HG03432 (cell line): Measurements from ENCODE around the gene KSR2.
"Not testable (repeated sequence)": the region's sequence is repeated elsewhere in the genome, so short reads cannot be mapped to it uniquely, and the experiment has no call there.

Source experiments
- ATAC-seq: cut with Tn5 transposase; IDR thresholded peaks from one replicate; pipeline ENCODE4 v1.9.1; 2021; ENCODE audit warnings: mild to moderate bottlenecking, moderate library complexity; ENCODE audit not compliant: unreplicated experiment

The KSR2 gene

GRCh38 chr12:117649796-117650195 lies 319.0 kb downstream of the KSR2 start:
- no peak for ATAC-seq

DNA sequence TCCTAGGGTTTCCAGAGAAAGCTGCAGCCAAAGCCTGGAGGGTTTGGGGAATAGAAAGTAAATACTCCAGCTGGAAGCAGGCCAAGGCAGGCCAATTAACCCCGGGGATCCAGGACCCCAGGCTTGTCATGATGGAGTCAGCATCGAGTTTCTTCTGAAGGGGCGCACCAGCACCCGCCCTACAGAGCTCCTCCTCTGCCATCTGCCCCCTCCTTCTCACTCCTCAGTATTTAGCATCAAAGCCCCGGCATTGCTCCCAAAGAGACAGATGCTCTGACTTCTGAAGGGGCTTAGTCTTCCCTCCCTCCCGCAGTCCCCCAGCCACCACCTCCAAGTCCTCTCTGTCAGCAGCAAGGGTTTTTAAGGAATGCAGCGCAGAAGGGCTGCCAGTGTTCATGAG lies 322.3 kb downstream of the KSR2 start:
- ATAC-seq: no peak

DNA sequence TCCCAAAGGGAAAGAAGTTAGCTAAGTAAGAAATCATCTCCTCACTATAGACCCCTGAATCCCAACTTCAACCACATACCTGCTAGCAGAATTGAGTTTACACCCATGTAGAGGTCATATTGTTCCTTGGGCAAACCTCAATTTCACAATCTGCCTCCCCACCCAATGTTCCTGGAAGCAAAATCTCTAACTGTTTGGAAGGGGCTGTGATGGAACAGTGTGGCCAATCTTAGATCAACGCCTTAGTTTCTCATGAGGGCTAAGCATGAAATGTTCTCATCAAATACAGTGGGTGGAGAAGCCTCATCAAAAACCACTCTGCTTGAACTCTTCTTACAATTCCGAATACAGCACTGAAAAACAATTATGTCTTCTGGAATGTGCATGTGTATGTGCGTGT lies 323.3 kb downstream of the KSR2 start:
- ATAC-seq: no peak

DNA sequence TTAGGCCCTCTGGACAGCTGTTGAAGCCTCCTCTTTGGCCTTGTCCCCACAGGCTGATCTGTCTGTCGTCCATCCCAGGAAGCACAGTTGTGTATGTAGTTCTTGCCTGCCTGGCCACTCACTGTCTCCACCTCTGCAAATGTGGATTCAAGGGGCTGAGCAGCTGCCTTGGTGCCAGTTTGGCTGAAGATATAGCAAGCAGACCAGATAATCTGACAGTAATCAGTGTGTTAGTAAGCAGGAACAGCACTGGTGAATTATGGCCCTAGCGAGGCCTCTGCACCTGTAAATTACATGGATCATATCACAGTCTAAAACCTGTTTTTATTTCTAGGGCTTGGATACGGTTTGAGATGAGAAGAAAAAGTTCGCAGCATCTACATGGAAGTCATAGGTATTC lies 324.8 kb downstream of the KSR2 start:
- no peak for ATAC-seq

GRCh38 chr12:117641885-117642284 lies 326.9 kb downstream of the KSR2 start:
- no peak for ATAC-seq

- ATAC-seq: no peak
Measured at GRCh38 chr12:117640511-117640910, 328.3 kb downstream of the KSR2 start.

DNA sequence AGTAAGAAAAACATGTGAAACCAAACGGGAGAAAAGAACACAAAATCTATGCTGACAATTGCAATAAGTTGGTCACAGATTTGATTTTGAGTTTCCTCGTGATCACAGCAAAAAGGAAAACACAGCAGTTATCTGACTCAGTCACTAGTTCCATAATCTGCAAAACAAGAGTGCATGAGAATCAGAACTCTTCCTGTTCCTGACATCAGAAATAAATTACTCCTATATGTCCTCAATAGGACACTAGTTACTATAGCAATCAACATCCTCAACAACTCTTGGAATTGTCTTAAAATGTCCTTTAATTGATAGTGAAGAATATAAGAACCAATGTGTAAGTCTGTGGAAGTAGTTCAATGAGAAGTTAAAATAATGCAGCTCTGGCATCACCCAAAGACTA lies 339.3 kb downstream of the KSR2 start:
- no peak for ATAC-seq

DNA sequence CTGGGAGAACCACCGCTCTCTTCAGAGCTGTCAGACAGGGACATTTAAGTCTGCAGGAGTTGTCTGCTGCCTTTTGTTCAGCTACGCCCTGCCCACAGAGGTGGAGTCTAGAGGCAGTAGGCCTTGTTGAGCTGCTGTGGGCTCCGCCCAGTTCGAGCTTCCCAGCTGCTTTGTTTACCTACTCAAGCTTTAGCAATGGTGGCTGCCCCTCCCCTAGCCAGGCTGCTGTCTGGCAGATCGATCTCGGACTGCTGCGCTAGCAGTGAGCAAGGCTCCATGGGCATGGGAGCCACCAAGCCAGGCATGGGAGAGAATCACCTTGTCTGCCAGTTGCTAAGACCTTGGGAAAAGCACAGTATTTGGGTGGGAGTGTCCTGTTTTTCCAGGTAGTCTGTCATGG lies 340.1 kb downstream of the KSR2 start:
- not testable (repeated sequence) for ATAC-seq

DNA sequence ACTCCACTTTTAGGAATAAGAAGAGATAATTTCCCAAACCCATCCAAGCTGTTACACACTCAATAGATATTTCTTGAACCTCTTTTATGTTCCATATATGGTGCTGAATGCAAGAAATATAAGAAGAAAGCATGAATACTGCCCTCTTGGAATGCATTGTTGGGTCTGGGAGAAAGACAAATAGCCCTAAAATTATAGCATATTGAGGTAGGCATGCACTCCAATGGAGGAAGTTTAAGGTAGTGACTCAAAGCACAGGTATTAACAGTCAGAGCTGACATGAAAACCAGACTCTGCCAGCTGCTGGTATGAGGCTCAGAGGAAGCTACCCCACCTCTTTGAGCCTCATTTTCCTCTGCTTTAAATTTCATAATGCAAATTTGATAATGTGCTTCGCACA lies 346.0 kb downstream of the KSR2 start:
- ATAC-seq: no peak

- ATAC-seq: no peak
Measured at GRCh38 chr12:117622087-117622486, 346.7 kb downstream of the KSR2 start.

DNA sequence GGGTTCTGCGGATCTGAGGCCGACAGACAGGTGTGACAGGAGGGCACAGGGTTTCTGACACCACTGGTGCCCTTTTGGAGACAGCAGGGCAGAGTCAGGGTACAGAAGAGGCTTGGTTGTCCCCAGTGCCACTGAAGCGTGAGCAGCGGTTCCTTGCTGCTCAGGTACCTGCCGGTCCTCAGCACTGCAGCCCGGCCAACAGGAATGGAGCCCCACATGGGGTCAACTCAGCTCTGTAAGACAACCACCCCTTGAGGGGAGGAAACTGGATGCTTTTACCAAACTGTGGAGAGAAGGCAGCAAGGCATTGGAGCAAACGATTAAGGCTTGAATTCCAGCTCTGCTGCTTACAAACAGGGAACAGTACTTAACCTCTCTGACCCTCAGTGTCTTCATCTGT lies 361.0 kb downstream of the KSR2 start:
- no peak for ATAC-seq

- ATAC-seq: no peak
Measured at GRCh38 chr12:117606945-117607344, 361.8 kb downstream of the KSR2 start.

DNA sequence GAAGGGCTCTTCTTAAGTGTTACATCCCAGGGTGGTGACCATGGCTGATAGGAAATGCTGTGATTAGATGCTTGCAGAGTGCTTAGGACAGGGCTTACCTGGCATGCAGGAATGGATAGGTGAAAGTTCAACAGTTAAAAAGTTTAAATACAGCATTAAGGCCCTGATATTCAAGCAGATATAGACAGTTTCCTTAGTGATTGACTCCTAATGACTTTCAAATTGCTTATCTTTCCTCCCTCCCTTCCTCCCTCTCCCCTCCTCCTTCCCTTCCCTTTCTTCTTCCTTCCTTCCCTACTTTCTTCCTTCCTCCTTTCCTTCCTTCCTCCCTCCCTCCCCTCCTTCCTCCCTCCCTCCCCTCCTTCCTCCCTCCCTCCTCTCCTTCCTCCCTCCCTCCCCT lies 362.8 kb downstream of the KSR2 start:
- ATAC-seq: no peak

GRCh38 chr12:117603316-117604113 lies 365.3 kb downstream of the KSR2 start:
- ATAC-seq: no peak

- no peak for ATAC-seq
Measured at GRCh38 chr12:117599849-117600248, 368.9 kb downstream of the KSR2 start.

- ATAC-seq: no peak
Measured at GRCh38 chr12:117596968-117597367, 371.8 kb downstream of the KSR2 start.

GRCh38 chr12:117595751-117596150 lies 373.0 kb downstream of the KSR2 start:
- no peak for ATAC-seq

- no peak for ATAC-seq
Measured at GRCh38 chr12:117594481-117594880, 374.3 kb downstream of the KSR2 start.

- no peak for ATAC-seq
Measured at GRCh38 chr12:117593815-117594400, 374.9 kb downstream of the KSR2 start.

- no peak for ATAC-seq
Measured at GRCh38 chr12:117592588-117593305, 376.0 kb downstream of the KSR2 start.

- ATAC-seq: no peak
Measured at GRCh38 chr12:117590999-117591398, 377.8 kb downstream of the KSR2 start.

GRCh38 chr12:117590386-117590785 lies 378.4 kb downstream of the KSR2 start:
- no peak for ATAC-seq
